Measurements from ENCODE around the gene TIMM17A.
A peak's percentile ranks its signal among the peaks of the same experiment; 100 is the strongest.

The TIMM17A gene

DNA sequence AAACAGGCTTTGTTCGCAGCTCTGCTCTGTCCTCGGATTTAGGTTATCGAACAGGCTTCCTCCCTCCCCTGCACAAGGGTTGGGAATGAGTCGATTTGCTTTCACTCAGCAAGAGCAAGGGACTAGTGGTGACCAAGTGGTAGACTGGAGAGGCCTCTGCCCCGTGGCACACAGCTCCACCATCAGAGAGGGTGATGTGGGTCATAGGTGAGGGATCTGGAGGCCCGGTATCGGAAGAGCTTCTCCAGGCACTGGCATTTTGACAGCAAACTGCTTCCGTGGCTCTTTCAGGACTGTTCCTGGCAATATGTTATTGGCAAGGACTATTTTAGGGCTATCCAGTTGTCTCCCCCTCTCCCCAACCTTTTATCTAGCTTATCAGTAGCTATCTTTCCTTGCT lies 52.0 kb downstream of the TIMM17A start:
- Histone ChIP-seq H3K9me2 (ENCODE audit: low read depth, low read length) (no peaks in the 10 kb centered on the region), H3K79me2 (ENCODE audit: insufficient read depth, low read length) (no peaks in the 10 kb centered on the region), H3F3A (ENCODE audit: insufficient read depth, low read length) (no peaks in the 10 kb centered on the region), H2AFZ (ENCODE audit: low read length) (no peak overlapping the region), H3K36me3 (ENCODE audit: insufficient read depth, low read length) (no peaks in the 10 kb centered on the region), H3K9ac (ENCODE audit: low read length) (no peak overlapping the region), H3K4me3 (ENCODE audit: low read depth, low read length, poor library complexity, severe bottlenecking) (no peak overlapping the region), H3K4me1 (ENCODE audit: insufficient read depth, low read length, severe bottlenecking) (peaks cover 11% of the 10 kb centered on the region), H3K4me2 (ENCODE audit: low read length) (no peak overlapping the region), H4K20me1 (ENCODE audit: insufficient read depth, low read length) (no peaks in the 10 kb centered on the region), H3K27ac (ENCODE audit: low read depth, low read length, poor library complexity, severe bottlenecking) (no peak overlapping the region), H3K27me3 (ENCODE audit: insufficient read depth, low read length) (no peaks in the 10 kb centered on the region), H3K9me3 (ENCODE audit: low read length) (no peaks in the 10 kb centered on the region)
- TF ChIP-seq, protein P1, sequence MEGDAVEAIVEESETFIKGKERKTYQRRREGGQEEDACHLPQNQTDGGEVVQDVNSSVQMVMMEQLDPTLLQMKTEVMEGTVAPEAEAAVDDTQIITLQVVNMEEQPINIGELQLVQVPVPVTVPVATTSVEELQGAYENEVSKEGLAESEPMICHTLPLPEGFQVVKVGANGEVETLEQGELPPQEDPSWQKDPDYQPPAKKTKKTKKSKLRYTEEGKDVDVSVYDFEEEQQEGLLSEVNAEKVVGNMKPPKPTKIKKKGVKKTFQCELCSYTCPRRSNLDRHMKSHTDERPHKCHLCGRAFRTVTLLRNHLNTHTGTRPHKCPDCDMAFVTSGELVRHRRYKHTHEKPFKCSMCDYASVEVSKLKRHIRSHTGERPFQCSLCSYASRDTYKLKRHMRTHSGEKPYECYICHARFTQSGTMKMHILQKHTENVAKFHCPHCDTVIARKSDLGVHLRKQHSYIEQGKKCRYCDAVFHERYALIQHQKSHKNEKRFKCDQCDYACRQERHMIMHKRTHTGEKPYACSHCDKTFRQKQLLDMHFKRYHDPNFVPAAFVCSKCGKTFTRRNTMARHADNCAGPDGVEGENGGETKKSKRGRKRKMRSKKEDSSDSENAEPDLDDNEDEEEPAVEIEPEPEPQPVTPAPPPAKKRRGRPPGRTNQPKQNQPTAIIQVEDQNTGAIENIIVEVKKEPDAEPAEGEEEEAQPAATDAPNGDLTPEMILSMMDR (IDR thresholded peaks at IDR 0.05; ENCODE audit: low read length): no peak
- no peak for TF ChIP-seq EZH2 (IDR thresholded peaks at IDR 0.05; ENCODE audit: borderline replicate concordance, low read length)

DNA sequence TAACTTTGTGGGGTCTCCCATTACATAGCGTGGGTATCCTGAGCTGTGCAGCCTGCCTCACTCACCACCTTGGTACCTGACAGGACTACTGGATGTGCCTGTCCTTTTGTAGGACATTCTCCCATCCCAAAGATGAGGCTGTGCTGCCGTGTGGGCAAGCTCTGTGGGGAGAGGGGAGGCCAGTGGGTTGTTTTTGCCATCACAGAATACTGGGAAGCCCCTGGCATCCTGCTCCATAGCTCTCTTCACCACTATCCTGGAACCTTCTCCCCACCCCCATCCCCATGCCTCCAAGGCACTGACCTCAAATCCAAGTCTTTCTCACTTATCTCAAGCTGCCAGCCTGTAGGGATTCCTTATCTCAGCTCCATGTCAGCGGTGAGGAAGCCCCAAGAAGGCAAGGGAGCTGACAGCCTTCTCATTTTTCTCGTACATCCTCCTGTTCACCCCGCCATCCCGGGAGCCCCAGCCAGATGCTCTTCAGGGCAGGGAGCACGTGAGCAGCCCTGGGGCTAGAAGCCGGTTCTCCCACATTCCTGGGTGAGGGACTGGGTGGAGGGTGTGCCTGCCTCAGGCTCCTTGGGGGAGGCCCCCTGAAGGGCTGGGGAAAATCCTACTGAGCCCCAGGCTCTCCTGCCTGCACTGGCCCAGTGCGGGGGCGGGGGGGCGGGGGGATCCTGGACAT lies 52.6 kb downstream of the TIMM17A start:
- H4K20me1 ChIP-seq (ENCODE audit: insufficient read depth, low read length): no peaks in the 10 kb centered on the region
- no peaks in the 10 kb centered on the region for H3K79me2 ChIP-seq (ENCODE audit: insufficient read depth, low read length)
- no peak overlapping the region for H3K27ac ChIP-seq (ENCODE audit: low read depth, low read length, poor library complexity, severe bottlenecking)
- H3K4me1 ChIP-seq (ENCODE audit: insufficient read depth, low read length, severe bottlenecking): peaks cover 11% of the 10 kb centered on the region
- TF ChIP-seq EZH2 (IDR thresholded peaks at IDR 0.05; ENCODE audit: borderline replicate concordance, low read length): no peak
- TF ChIP-seq, protein P1 (IDR thresholded peaks at IDR 0.05; ENCODE audit: low read length): no peak
- H3K4me2 ChIP-seq (ENCODE audit: low read length): no peak overlapping the region
- H3K27me3 ChIP-seq (ENCODE audit: insufficient read depth, low read length): no peaks in the 10 kb centered on the region
- no peak overlapping the region for H3K4me3 ChIP-seq (ENCODE audit: low read depth, low read length, poor library complexity, severe bottlenecking)
- no peaks in the 10 kb centered on the region for H3K9me2 ChIP-seq (ENCODE audit: low read depth, low read length)
- H2AFZ ChIP-seq (ENCODE audit: low read length): no peak overlapping the region
- H3K36me3 ChIP-seq (ENCODE audit: insufficient read depth, low read length): no peaks in the 10 kb centered on the region
- H3K9me3 ChIP-seq (ENCODE audit: low read length): no peaks in the 10 kb centered on the region
- H3F3A ChIP-seq (ENCODE audit: insufficient read depth, low read length): no peaks in the 10 kb centered on the region
- no peak overlapping the region for H3K9ac ChIP-seq (ENCODE audit: low read length)

DNA sequence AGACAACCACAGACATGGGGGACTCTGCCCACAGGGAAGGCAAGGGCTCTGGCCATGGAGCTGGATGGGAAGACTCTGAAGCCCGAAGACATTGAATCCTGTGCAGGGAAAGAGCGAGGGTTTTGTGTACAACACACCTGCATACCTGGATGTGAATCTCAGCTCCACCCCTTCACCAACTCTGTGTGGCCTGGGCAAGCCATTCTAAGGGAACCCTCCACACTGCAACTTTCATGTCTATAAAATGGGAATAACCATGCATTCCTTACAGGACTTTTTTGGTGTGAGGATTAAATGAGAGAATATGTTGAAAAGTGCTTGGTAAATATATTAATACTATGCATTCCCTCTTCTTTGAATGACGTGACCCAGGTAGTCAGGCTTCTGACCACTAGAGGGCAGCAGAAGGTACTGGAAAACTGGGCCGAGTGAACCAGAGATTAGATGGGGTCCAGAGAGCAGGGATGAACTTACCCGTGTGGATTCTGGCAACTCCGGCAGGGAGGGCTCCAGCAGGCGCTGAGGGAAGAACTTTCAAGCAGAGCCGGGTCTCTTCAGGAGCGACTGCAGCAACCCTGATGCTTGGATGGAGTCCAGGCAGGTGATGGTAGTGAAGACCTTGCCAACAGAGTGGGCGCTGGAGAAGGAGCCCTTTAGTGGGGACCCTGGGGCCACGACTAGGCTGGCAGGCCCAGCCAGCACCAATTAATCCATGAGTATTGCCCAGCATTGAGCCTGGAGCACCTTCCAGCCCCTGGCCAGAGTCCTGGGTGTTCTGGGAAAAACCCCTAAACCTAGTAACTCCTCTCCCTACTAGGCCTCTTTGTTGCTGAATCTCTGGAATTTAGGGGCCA lies 54.2 kb downstream of the TIMM17A start:
- Histone ChIP-seq H3K79me2 (ENCODE audit: insufficient read depth, low read length) (no peaks in the 10 kb centered on the region), H3K4me1 (ENCODE audit: insufficient read depth, low read length, severe bottlenecking) (peaks cover 11% of the 10 kb centered on the region), H3K9ac (ENCODE audit: low read length) (peak overlapping the region; percentile 15; the same call in 1 of the 2 replicates), H4K20me1 (ENCODE audit: insufficient read depth, low read length) (no peaks in the 10 kb centered on the region), H3K9me2 (ENCODE audit: low read depth, low read length) (no peaks in the 10 kb centered on the region), H3K27me3 (ENCODE audit: insufficient read depth, low read length) (no peaks in the 10 kb centered on the region), H3K9me3 (ENCODE audit: low read length) (no peaks in the 10 kb centered on the region), H3K36me3 (ENCODE audit: insufficient read depth, low read length) (no peaks in the 10 kb centered on the region), H3F3A (ENCODE audit: insufficient read depth, low read length) (no peaks in the 10 kb centered on the region), H2AFZ (ENCODE audit: low read length) (no peak overlapping the region), H3K4me2 (ENCODE audit: low read length) (peak overlapping the region; percentile 28; the same call in 1 of the 2 replicates), H3K4me3 (ENCODE audit: low read depth, low read length, poor library complexity, severe bottlenecking) (peak overlapping the region; percentile 8), H3K27ac (ENCODE audit: low read depth, low read length, poor library complexity, severe bottlenecking) (no peak overlapping the region)
- TF ChIP-seq, protein P1 (IDR thresholded peaks at IDR 0.05; ENCODE audit: low read length): peak; percentile 90
- no peak for TF ChIP-seq EZH2 (IDR thresholded peaks at IDR 0.05; ENCODE audit: borderline replicate concordance, low read length)
